HG03575 (cell line): ENCODE results near the gene ZNF610.
"Not testable (repeated sequence)": the region's sequence is repeated elsewhere in the genome, so short reads cannot be mapped to it uniquely, and the experiment has no call there.

Experiments
- ATAC-seq: cut with Tn5 transposase; IDR thresholded peaks from one replicate; pipeline ENCODE4 v1.9.1; 2021; ENCODE audit not compliant: unreplicated experiment, insufficient number of reproducible peaks, low FRiP score; ENCODE audit errors: extremely low read depth

The ZNF610 gene

GRCh38 chr19:52336117-52336790 is at the start of gene ZNF610:
Gene ZNF610 (plus strand): TSS chr19:52336243. CDS start chr19:52349173, 12,930 bp downstream.
- ATAC-seq = no peak

- no peak for ATAC-seq
Measured at GRCh38 chr19:52286256-52286655, 49.8 kb upstream of the ZNF610 start.

GRCh38 chr19:52291781-52292180 is 44.3 kb upstream of the ZNF610 start:
- ATAC-seq = no peak

- not testable (repeated sequence) for ATAC-seq
Measured at GRCh38 chr19:52292946-52293345, 43.1 kb upstream of the ZNF610 start.

- no peak for ATAC-seq
Measured at GRCh38 chr19:52296400-52296772, 39.7 kb upstream of the ZNF610 start.

GRCh38 chr19:52296773-52297600 is 39.1 kb upstream of the ZNF610 start, which contains the start of gene ZNF480:
Gene ZNF480 (plus strand): TSS chr19:52297169. CDS start chr19:52300413, 3,244 bp downstream.
- no peak for ATAC-seq

GRCh38 chr19:52297601-52298364 is 38.3 kb upstream of the ZNF610 start:
- ATAC-seq = no peak

GRCh38 chr19:52307275-52307674 is 28.8 kb upstream of the ZNF610 start:
- no peak for ATAC-seq

- no peak for ATAC-seq
Measured at GRCh38 chr19:52322429-52322828, 13.6 kb upstream of the ZNF610 start.

GRCh38 chr19:52331757-52332156 is 4.3 kb upstream of the ZNF610 start:
- no peak for ATAC-seq

- ATAC-seq = no peak
Measured at GRCh38 chr19:52335768-52336116, 301 bp upstream of the ZNF610 start.

GRCh38 chr19:52336791-52337381 is 843 bp downstream of the ZNF610 start:
- no peak for ATAC-seq

- not testable (repeated sequence) for ATAC-seq
Measured at GRCh38 chr19:52339022-52339421, 3.0 kb downstream of the ZNF610 start.

GRCh38 chr19:52343548-52343947 is 7.5 kb downstream of the ZNF610 start:
- no peak for ATAC-seq

GRCh38 chr19:52345162-52345561 is 9.1 kb downstream of the ZNF610 start:
- no peak for ATAC-seq

- no peak for ATAC-seq
Measured at GRCh38 chr19:52351512-52351911, 15.5 kb downstream of the ZNF610 start.

- no peak for ATAC-seq
Measured at GRCh38 chr19:52366414-52366824, 30.4 kb downstream of the ZNF610 start.

GRCh38 chr19:52369559-52370340 is 33.7 kb downstream of the ZNF610 start, which contains the start of gene ZNF880:
Gene ZNF880 (plus strand): TSS chr19:52369923. CDS start chr19:52369966, 43 bp downstream.
- no peak for ATAC-seq
